Measurements from ENCODE around the gene INO80. TPM values are rescaled to one million over a fixed set of nuclear protein-coding genes. Genes with fewer than 3 reads are reported as not detected.

Gene INO80
- total RNA-seq, 4 donors from 2014 or later = 17.5 to 111 (median 40.1) TPM

DNA sequence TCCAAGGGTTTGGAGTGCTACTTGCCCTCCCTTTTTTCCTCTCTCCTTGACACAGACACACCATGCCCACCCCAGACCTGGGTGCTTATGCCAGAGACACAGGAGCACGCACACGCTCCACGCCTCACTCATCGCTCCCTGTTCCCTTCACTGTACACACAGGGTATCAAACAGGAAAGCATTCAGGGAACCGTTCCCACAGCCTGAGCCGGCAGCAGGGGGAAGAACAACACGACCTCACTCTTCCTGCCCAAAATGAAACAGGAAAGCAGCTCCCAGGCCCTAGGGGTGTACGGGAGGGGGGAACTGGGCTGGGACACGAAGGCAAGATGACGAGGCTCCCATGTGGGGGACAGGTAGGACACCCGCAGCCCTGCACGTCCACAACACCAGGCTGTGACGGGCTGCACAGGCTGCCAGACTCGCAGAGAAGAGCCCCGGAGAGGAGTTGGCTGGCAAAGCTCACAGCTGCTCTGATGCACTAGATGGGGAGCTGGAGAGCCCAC lies 175.7 kb downstream of the INO80 start:
- TF ChIP-seq CTCF (IDR thresholded peaks at IDR 0.05) (no peak), POLR2A (IDR thresholded peaks at IDR 0.05) (no peak)
- peak overlapping the region; percentile 79 to 94 (median 80) for H3K27ac ChIP-seq
- peaks cover 0 to 33% (median 12%) of the 10 kb centered on the region in 4 donors for H3K4me1 ChIP-seq
- no peaks in the 10 kb centered on the region for H3K27me3 ChIP-seq
- no peak overlapping the region for H3K4me3 ChIP-seq
- H3K9me3 ChIP-seq = no peaks in the 10 kb centered on the region
- H3K36me3 ChIP-seq = peaks cover 0 to 24% (median 0%) of the 10 kb centered on the region in 3 donors
- no peak for DNase-seq

DNA sequence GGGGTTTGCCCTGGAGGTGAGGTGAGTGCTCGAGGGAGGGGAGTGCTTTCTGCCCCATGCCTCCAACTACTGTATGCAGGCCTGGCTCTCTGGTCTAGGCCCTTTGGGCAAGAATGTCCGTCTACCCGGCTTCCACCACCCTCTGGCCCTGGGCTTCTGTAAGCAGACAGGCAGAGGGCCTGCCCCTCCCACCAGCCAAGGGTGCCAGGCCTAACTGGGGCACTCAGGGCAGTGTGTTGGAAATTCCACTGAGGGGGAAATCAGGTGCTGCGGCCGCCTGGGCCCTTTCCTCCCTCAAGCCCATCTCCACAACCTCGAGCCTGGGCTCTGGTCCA lies 177.6 kb downstream of the INO80 start:
- Histone ChIP-seq H3K27ac (no peak overlapping the region), H3K4me1 (peaks cover 0 to 33% (median 12%) of the 10 kb centered on the region in 4 donors), H3K9me3 (no peaks in the 10 kb centered on the region), H3K36me3 (peaks cover 0 to 36% (median 0%) of the 10 kb centered on the region in 3 donors), H3K4me3 (no peak overlapping the region), H3K27me3 (no peaks in the 10 kb centered on the region)
- no peak for TF ChIP-seq CTCF (IDR thresholded peaks at IDR 0.05)
- no peak for DNase-seq

DNA sequence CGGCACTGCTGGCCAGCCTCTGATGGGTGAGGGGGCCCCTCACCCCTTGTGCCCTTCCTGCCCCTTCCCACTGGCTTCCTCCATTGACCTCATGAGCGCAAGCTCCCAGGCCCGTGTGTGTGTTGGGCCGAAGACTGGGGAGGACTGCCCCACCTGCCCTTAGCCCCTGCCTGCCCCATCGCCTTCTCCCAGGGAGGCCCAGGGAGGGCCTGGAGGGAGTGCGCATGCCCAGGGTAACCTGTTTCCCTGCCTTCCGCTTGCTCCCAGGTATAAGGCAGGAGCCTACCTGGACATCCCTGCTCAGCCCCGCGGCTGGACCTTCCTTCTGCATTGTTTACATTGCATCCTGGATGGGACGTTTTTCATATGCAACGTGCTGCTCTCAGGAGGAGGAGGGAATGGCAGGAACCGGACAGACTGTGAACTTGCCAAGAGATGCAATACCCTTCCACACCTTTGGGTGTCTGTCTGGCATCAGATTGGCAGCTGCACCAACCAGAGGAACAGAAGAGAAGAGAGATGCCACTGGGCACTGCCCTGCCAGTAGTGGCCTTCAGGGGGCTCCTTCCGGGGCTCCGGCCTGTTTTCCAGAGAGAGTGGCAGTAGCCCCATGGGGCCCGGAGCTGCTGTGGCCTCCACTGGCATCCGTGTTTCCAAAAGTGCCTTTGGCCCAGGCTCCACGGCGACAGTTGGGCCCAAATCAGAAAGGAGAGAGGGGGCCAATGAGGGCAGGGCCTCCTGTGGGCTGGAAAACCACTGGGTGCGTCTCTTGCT lies 178.1 kb downstream of the INO80 start:
- peak overlapping the region in 1 of 4 donors; percentile 7 for H3K27ac ChIP-seq
- peak in 4 of 6 experiments; percentile 8 to 57 (median 52) for TF ChIP-seq CTCF (IDR thresholded peaks at IDR 0.05)
- TF ChIP-seq POLR2A (IDR thresholded peaks at IDR 0.05) = no peak
- H3K36me3 ChIP-seq = peaks cover 0 to 36% (median 0%) of the 10 kb centered on the region in 3 donors
- H3K9me3 ChIP-seq = no peaks in the 10 kb centered on the region
- no peaks in the 10 kb centered on the region for H3K27me3 ChIP-seq
- peaks cover 0 to 30% (median 9%) of the 10 kb centered on the region in 4 donors for H3K4me1 ChIP-seq
- DNase-seq = no peak
- no peak overlapping the region for H3K4me3 ChIP-seq

- H3K36me3 ChIP-seq = peaks cover 0 to 36% (median 0%) of the 10 kb centered on the region in 3 donors
- no peaks in the 10 kb centered on the region for H3K27me3 ChIP-seq
- TF ChIP-seq POLR2A (IDR thresholded peaks at IDR 0.05) = no peak
- TF ChIP-seq CTCF (IDR thresholded peaks at IDR 0.05) = no peak
- no peak for DNase-seq
- H3K4me1 ChIP-seq = peaks cover 0 to 30% (median 3%) of the 10 kb centered on the region in 4 donors
- H3K9me3 ChIP-seq = no peaks in the 10 kb centered on the region
- H3K4me3 ChIP-seq = no peak overlapping the region
- peak overlapping the region in 1 of 4 donors; percentile 25 for H3K27ac ChIP-seq
Measured at GRCh38 chr15:40936709-40937666, 179.1 kb downstream of the INO80 start.

GRCh38 chr15:40936234-40936708 lies 179.8 kb downstream of the INO80 start:
- H3K4me3 ChIP-seq = no peak overlapping the region
- H3K27ac ChIP-seq = peak overlapping the region in 1 of 4 donors; percentile 25
- no peaks in the 10 kb centered on the region for H3K27me3 ChIP-seq
- DNase-seq = no peak
- peaks cover 0 to 36% (median 0%) of the 10 kb centered on the region in 3 donors for H3K36me3 ChIP-seq
- no peaks in the 10 kb centered on the region for H3K9me3 ChIP-seq
- TF ChIP-seq CTCF (IDR thresholded peaks at IDR 0.05) = no peak
- no peak for TF ChIP-seq POLR2A (IDR thresholded peaks at IDR 0.05)
- peaks cover 0 to 34% (median 3%) of the 10 kb centered on the region in 4 donors for H3K4me1 ChIP-seq
